CD14-positive monocyte (primary cell): Measurements from ENCODE around the gene ATP11A. TPM values are rescaled to one million over a fixed set of nuclear protein-coding genes. Genes with fewer than 3 reads are reported as not detected.

Experiments
- DNase-seq, 3 donors: peaks; one replicate each; pipeline ENCODE4 v3.0.0-alpha.2; 2011 to 2022
- H2AFZ ChIP-seq: 2 replicates; pipeline ENCODE4 v1.6.0; 2012; ENCODE audit warnings: mild to moderate bottlenecking, low read depth, low read length, inconsistent platforms; ENCODE audit not compliant: insufficient read depth, poor library complexity, severe bottlenecking
- H3K27ac ChIP-seq, 2 donors: 1 replicate in 1 of 2; 2 replicates in 1 of 2; pipeline ENCODE4 v1.5.1; 2012 to 2013; ENCODE audit warnings: low read length in 2 of 2, control low read depth in 1 of 2, inconsistent platforms in 1 of 2, low read depth in 1 of 2, mild to moderate bottlenecking in 1 of 2
- H3K27me3 ChIP-seq, 2 donors: one replicate each; pipeline versions ENCODE4 v1.6.0 to v1.6.1; 2011 to 2013; ENCODE audit warnings: low read length in 2 of 2; ENCODE audit not compliant: control insufficient read depth in 2 of 2, insufficient read depth in 2 of 2
- H3K36me3 ChIP-seq, 2 donors: replicated peaks in 1 of 2; 1 replicate in 1 of 2; 2 replicates in 1 of 2; pipeline versions ENCODE4 v1.5.1 to v1.6.1; 2012 to 2013; ENCODE audit warnings: low read length in 2 of 2, control low read depth in 1 of 2, inconsistent platforms in 1 of 2, mild to moderate bottlenecking in 1 of 2; ENCODE audit not compliant: insufficient read depth in 2 of 2, control insufficient read depth in 1 of 2
- H3K4me1 ChIP-seq, 2 donors: 1 replicate in 1 of 2; 2 replicates in 1 of 2; pipeline versions ENCODE4 v1.5.1 to v1.6.1; 2012 to 2013; ENCODE audit warnings: low read length in 2 of 2, control low read depth in 1 of 2, inconsistent platforms in 1 of 2, mild to moderate bottlenecking in 1 of 2, moderate library complexity in 1 of 2; ENCODE audit not compliant: insufficient read depth in 2 of 2, control insufficient read depth in 1 of 2
- H3K4me2 ChIP-seq: replicated peaks from 2 replicates; pipeline ENCODE3; 2012; ENCODE audit warnings: low read length, moderate library complexity, mild to moderate bottlenecking; ENCODE audit not compliant: poor library complexity, severe bottlenecking; ENCODE audit errors: extremely low read depth
- H3K4me3 ChIP-seq, 3 experiments: fragments of 200-600 bp in 1 of 3; sonication (generic) in 1 of 3; replicated peaks in 1 of 3; 1 replicate in 2 of 3; 2 replicates in 1 of 3; pipeline ENCODE4 v1.5.1; 2011 to 2013; ENCODE audit warnings: low read length in 3 of 3, mild to moderate bottlenecking in 3 of 3, control low read depth in 2 of 3, low read depth in 2 of 3, inconsistent platforms in 1 of 3, moderate library complexity in 1 of 3
- H3K79me2 ChIP-seq: 2 replicates; pipeline ENCODE4 v1.6.0; 2012; ENCODE audit warnings: mild to moderate bottlenecking, control low read depth, inconsistent platforms, low read length, moderate library complexity; ENCODE audit not compliant: insufficient read depth
- H3K9ac ChIP-seq: 2 replicates; pipeline ENCODE4 v1.6.0; 2017; ENCODE audit warnings: low read length, mild to moderate bottlenecking; ENCODE audit not compliant: insufficient read depth, poor library complexity, severe bottlenecking
- H3K9me3 ChIP-seq, 2 donors: replicated peaks in 1 of 2; 1 replicate in 1 of 2; 2 replicates in 1 of 2; pipeline versions ENCODE4 v1.5.1 to v1.6.1; 2012 to 2013; ENCODE audit warnings: low read length in 2 of 2, control low read depth in 1 of 2; ENCODE audit not compliant: control insufficient read depth in 1 of 2, insufficient read depth in 1 of 2
- H4K20me1 ChIP-seq: 2 replicates; pipeline ENCODE4 v1.6.0; 2012; ENCODE audit warnings: mild to moderate bottlenecking, low read length, control low read depth, moderate library complexity; ENCODE audit not compliant: insufficient read depth
- H3K27ac Mint-ChIP-seq, 7 donors: one replicate each; pipeline ENCODE4 v1.8.0; 2020; ENCODE audit warnings: mild to moderate bottlenecking in 7 of 7, mixed read lengths in 7 of 7, moderate library complexity in 6 of 7, inconsistent platforms in 2 of 7
- H3K27me3 Mint-ChIP-seq, 3 donors: one replicate each; pipeline ENCODE4 v1.8.0; 2021 to 2022; ENCODE audit warnings: low read depth in 3 of 3, mild to moderate bottlenecking in 3 of 3, mixed read lengths in 3 of 3, moderate library complexity in 3 of 3, inconsistent platforms in 1 of 3
- H3K36me3 Mint-ChIP-seq, 2 donors: one replicate each; pipeline ENCODE4 v1.8.0; 2020; ENCODE audit warnings: mixed read lengths in 2 of 2, inconsistent platforms in 1 of 2, mild to moderate bottlenecking in 1 of 2
- H3K4me1 Mint-ChIP-seq: one replicate; pipeline ENCODE4 v1.8.0; 2020; ENCODE audit warnings: mild to moderate bottlenecking, mixed read lengths
- H3K4me3 Mint-ChIP-seq, 2 donors: one replicate each; pipeline ENCODE4 v1.8.0; 2020; ENCODE audit warnings: mild to moderate bottlenecking in 2 of 2, mixed read lengths in 2 of 2, moderate library complexity in 1 of 2
- H3K9me3 Mint-ChIP-seq, 7 donors: one replicate each; pipeline ENCODE4 v1.8.0; 2020 to 2022; ENCODE audit warnings: mixed read lengths in 7 of 7, mild to moderate bottlenecking in 6 of 7, moderate library complexity in 6 of 7, inconsistent platforms in 2 of 7
- CTCF ChIP-seq: fragments of 200-600 bp; IDR thresholded peaks from one replicate; pipeline ENCODE4 v1.8.0; 2022; ENCODE audit warnings: antibody characterized with exemption, mild to moderate bottlenecking
- WGBS: methylation state at CpG from one replicate; pipeline ENCODE4 v1.1.5; 2013; ENCODE audit warnings: missing lambda C conversion rate; ENCODE audit not compliant: insufficient coverage; 5-methylcytosine and 5-hydroxymethylcytosine counted together
- intact Hi-C, 2 donors: fragments of 100-400 bp; cut with micrococcal nuclease; formaldehyde crosslinking; loops; one replicate each; pipeline versions ENCODE4 v1.15.0 to v1.15.1; 2023
- polyA plus RNA-seq, 3 donors: library from polyadenylated mRNA; depleted of rRNA in 1 of 3; unstranded in 2 of 3; stranded (reverse) in 1 of 3; fragments of 300-500 nt in 2 of 3; fragments of >200 nt in 1 of 3; fragmentation: Illumina TruSeq in 2 of 3; gene quantifications; 1 replicate in 2 of 3; 2 replicates in 1 of 3; pipeline ENCODE4 v1.2.3, GENCODE V29; 2012 to 2021

Gene ATP11A
- polyA plus RNA-seq, 3 donors = 7.2 to 45.4 (median 7.6) TPM

GRCh38 chr13:112890316-112891145 is 200.7 kb downstream of the ATP11A start:
- intact Hi-C loops = no loop called here
- Histone ChIP-seq H3K36me3 (peaks cover 0 to 2% of the 10 kb centered on the region in 2 donors), H3K27ac (no peak overlapping the region), H3K4me2 (no peak overlapping the region), H3K4me1 (peaks cover 27 to 32% of the 10 kb centered on the region in 2 donors), H3K9me3 (peaks cover 0 to 8% of the 10 kb centered on the region in 2 donors), H3K79me2 (no peaks in the 10 kb centered on the region), H4K20me1 (peaks cover 27% of the 10 kb centered on the region), H2AFZ (no peak overlapping the region), H3K4me3 (no peak overlapping the region), H3K9ac (no peak overlapping the region), H3K27me3 (peaks cover 10 to 24% of the 10 kb centered on the region in 2 donors)
- Mint-ChIP-seq H3K4me1 (peaks cover 14% of the 10 kb centered on the region), H3K27me3 (peaks cover 23 to 39% (median 28%) of the 10 kb centered on the region in 3 donors), H3K36me3 (peaks cover 0 to 3% of the 10 kb centered on the region in 2 donors), H3K27ac (no peak overlapping the region), H3K9me3 (no peaks in the 10 kb centered on the region), H3K4me3 (no peak overlapping the region)
- DNase-seq = no peak
- 96% methylated on average over 20 of the region's 27 CpGs for WGBS
- no peak for TF ChIP-seq CTCF

- 95% methylated on average over 39 of the region's 40 CpGs for WGBS
- no peak overlapping the region for H2AFZ ChIP-seq
- no peak overlapping the region for H3K27ac ChIP-seq
- H3K4me1 ChIP-seq = peaks cover 21 to 26% of the 10 kb centered on the region in 2 donors
- Mint-ChIP-seq H3K36me3 (peaks cover 0 to 3% of the 10 kb centered on the region in 2 donors), H3K9me3 (peaks cover 0 to 2% (median 0%) of the 10 kb centered on the region in 7 donors), H3K27me3 (peaks cover 33 to 49% (median 40%) of the 10 kb centered on the region in 3 donors), H3K27ac (no peak overlapping the region), H3K4me1 (peaks cover 12% of the 10 kb centered on the region), H3K4me3 (peak overlapping the region in 1 of 2 donors; percentile 32)
- no peak overlapping the region for H3K4me2 ChIP-seq
- H3K4me3 ChIP-seq = no peak overlapping the region
- no peaks in the 10 kb centered on the region for H3K36me3 ChIP-seq
- H3K9me3 ChIP-seq = peaks cover 0 to 8% of the 10 kb centered on the region in 2 donors
- TF ChIP-seq CTCF = no peak
- no peaks in the 10 kb centered on the region for H3K79me2 ChIP-seq
- intact Hi-C loops = no loop called here
- H3K9ac ChIP-seq = no peak overlapping the region
- peaks cover 15% of the 10 kb centered on the region for H4K20me1 ChIP-seq
- H3K27me3 ChIP-seq = peaks cover 16 to 33% of the 10 kb centered on the region in 2 donors
- no peak for DNase-seq
These were observed 201.9 kb downstream of the ATP11A start for GRCh38 chr13:112891477-112892401.
